ENCODE measurements around the gene SSB. TPM values are rescaled to one million over a fixed set of nuclear protein-coding genes. Genes with fewer than 3 reads are reported as not detected.

Gene SSB
- total and polyA plus RNA-seq, 2 of the 13 experiments (the other 11 are each of a cell fraction or from before 2014, with no cell fraction given): 109 to 208 TPM

DNA sequence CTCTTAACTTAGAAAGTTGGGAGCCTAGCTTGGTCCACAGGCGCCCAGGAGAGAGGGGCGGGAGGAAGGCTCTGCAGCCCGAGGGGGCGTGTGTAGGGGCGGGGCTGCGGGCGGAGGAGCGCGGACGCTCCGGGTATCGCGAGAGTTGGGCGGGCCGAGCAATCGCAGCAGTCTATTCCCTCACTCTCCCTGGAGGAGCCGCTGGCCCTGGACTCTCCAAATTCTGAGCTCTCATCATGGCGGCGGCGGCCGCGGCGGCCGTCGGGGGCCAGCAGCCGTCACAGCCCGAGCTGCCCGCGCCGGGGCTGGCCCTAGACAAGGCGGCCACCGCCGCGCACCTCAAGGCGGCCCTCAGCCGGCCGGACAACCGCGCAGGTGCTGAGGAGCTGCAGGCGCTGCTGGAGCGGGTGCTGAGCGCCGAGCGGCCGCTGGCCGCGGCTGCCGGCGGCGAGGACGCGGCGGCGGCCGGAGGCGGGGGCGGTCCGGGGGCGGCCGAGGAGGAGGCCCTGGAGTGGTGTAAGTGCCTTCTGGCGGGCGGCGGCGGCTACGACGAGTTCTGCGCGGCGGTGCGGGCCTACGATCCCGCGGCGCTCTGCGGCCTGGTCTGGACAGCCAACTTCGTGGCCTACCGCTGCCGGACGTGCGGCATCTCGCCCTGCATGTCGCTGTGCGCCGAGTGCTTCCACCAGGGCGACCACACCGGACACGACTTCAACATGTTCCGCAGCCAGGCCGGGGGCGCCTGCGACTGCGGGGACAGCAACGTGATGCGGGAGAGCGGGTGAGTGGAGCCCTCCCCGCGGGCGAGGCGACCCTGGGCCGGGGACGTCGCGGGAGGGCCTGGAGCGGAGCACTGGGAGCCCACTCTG, 28.8 kb downstream of the SSB start, which contains the start of gene UBR3 (continued):
- TF ChIP-seq, protein P1, sequence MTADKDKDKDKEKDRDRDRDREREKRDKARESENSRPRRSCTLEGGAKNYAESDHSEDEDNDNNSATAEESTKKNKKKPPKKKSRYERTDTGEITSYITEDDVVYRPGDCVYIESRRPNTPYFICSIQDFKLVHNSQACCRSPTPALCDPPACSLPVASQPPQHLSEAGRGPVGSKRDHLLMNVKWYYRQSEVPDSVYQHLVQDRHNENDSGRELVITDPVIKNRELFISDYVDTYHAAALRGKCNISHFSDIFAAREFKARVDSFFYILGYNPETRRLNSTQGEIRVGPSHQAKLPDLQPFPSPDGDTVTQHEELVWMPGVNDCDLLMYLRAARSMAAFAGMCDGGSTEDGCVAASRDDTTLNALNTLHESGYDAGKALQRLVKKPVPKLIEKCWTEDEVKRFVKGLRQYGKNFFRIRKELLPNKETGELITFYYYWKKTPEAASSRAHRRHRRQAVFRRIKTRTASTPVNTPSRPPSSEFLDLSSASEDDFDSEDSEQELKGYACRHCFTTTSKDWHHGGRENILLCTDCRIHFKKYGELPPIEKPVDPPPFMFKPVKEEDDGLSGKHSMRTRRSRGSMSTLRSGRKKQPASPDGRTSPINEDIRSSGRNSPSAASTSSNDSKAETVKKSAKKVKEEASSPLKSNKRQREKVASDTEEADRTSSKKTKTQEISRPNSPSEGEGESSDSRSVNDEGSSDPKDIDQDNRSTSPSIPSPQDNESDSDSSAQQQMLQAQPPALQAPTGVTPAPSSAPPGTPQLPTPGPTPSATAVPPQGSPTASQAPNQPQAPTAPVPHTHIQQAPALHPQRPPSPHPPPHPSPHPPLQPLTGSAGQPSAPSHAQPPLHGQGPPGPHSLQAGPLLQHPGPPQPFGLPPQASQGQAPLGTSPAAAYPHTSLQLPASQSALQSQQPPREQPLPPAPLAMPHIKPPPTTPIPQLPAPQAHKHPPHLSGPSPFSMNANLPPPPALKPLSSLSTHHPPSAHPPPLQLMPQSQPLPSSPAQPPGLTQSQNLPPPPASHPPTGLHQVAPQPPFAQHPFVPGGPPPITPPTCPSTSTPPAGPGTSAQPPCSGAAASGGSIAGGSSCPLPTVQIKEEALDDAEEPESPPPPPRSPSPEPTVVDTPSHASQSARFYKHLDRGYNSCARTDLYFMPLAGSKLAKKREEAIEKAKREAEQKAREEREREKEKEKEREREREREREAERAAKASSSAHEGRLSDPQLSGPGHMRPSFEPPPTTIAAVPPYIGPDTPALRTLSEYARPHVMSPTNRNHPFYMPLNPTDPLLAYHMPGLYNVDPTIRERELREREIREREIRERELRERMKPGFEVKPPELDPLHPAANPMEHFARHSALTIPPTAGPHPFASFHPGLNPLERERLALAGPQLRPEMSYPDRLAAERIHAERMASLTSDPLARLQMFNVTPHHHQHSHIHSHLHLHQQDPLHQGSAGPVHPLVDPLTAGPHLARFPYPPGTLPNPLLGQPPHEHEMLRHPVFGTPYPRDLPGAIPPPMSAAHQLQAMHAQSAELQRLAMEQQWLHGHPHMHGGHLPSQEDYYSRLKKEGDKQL (CRISPR knock-in tag; IDR thresholded peaks at IDR 0.05; ENCODE audit: low read depth): 0 out of 2 replicates have a peak, but pooled peaks have one; percentile 9
- TF ChIP-seq ZNF607 (CRISPR knock-in tag; IDR thresholded peaks at IDR 0.05; ENCODE audit: borderline replicate concordance) (no peak), ZNF160 (CRISPR knock-in tag; IDR thresholded peaks at IDR 0.05) (0 out of 2 replicates have a peak, but pooled peaks have one; percentile 41), ZFP1 (CRISPR knock-in tag; IDR thresholded peaks at IDR 0.05) (no peak), ATF7-NPFF (CRISPR knock-in tag; IDR thresholded peaks at IDR 0.05; ENCODE audit: low read depth) (peak; percentile 61), AGO2 (optimal IDR thresholded peaks at IDR 0.05; ENCODE audit: low read depth, low read length) (peak; percentile 54), ZNF550 (CRISPR knock-in tag; IDR thresholded peaks at IDR 0.05; ENCODE audit: borderline replicate concordance) (no peak), ZNF296 (CRISPR knock-in tag; conservative IDR thresholded peaks at IDR 0.05) (no peak), ZNF670 (CRISPR knock-in tag; IDR thresholded peaks at IDR 0.05; ENCODE audit: borderline replicate concordance) (no peak)
- TF ChIP-seq, protein P2, sequence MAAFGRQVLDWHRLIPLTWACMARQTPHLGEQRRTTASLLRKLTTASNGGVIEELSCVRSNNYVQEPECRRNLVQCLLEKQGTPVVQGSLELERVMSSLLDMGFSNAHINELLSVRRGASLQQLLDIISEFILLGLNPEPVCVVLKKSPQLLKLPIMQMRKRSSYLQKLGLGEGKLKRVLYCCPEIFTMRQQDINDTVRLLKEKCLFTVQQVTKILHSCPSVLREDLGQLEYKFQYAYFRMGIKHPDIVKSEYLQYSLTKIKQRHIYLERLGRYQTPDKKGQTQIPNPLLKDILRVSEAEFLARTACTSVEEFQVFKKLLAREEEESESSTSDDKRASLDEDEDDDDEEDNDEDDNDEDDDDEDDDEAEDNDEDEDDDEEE (CRISPR knock-in tag; IDR thresholded peaks at IDR 0.05): no peak
- TF ChIP-seq, protein P3, sequence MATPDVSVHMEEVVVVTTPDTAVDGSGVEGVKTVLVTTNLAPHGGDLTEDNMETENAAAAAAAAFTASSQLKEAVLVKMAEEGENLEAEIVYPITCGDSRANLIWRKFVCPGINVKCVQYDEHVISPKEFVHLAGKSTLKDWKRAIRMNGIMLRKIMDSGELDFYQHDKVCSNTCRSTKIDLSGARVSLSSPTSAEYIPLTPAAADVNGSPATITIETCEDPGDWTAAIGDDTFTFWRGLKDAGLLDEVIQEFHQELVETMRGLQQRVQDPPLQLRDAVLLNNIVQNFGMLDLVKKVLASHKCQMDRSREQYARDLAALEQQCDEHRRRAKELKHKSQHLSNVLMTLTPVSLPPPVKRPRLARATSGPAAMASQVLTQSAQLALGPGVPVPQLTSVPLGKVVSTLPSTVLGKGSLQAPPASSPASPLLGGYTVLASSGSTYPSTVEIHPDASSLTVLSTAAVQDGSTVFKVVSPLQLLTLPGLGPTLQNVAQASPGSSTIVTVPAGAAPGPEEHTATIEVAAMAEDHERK (CRISPR knock-in tag; IDR thresholded peaks at IDR 0.05; ENCODE audit: low read depth): no peak
- TF ChIP-seq, protein P4, sequence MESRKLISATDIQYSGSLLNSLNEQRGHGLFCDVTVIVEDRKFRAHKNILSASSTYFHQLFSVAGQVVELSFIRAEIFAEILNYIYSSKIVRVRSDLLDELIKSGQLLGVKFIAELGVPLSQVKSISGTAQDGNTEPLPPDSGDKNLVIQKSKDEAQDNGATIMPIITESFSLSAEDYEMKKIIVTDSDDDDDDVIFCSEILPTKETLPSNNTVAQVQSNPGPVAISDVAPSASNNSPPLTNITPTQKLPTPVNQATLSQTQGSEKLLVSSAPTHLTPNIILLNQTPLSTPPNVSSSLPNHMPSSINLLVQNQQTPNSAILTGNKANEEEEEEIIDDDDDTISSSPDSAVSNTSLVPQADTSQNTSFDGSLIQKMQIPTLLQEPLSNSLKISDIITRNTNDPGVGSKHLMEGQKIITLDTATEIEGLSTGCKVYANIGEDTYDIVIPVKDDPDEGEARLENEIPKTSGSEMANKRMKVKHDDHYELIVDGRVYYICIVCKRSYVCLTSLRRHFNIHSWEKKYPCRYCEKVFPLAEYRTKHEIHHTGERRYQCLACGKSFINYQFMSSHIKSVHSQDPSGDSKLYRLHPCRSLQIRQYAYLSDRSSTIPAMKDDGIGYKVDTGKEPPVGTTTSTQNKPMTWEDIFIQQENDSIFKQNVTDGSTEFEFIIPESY (CRISPR knock-in tag; IDR thresholded peaks at IDR 0.05): 0 out of 2 replicates have a peak, but pooled peaks have one; percentile 39
- TF ChIP-seq, protein P5, sequence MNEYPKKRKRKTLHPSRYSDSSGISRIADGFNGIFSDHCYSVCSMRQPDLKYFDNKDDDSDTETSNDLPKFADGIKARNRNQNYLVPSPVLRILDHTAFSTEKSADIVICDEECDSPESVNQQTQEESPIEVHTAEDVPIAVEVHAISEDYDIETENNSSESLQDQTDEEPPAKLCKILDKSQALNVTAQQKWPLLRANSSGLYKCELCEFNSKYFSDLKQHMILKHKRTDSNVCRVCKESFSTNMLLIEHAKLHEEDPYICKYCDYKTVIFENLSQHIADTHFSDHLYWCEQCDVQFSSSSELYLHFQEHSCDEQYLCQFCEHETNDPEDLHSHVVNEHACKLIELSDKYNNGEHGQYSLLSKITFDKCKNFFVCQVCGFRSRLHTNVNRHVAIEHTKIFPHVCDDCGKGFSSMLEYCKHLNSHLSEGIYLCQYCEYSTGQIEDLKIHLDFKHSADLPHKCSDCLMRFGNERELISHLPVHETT (CRISPR knock-in tag; conservative IDR thresholded peaks at IDR 0.05): no peak
- TF ChIP-seq, protein P6, sequence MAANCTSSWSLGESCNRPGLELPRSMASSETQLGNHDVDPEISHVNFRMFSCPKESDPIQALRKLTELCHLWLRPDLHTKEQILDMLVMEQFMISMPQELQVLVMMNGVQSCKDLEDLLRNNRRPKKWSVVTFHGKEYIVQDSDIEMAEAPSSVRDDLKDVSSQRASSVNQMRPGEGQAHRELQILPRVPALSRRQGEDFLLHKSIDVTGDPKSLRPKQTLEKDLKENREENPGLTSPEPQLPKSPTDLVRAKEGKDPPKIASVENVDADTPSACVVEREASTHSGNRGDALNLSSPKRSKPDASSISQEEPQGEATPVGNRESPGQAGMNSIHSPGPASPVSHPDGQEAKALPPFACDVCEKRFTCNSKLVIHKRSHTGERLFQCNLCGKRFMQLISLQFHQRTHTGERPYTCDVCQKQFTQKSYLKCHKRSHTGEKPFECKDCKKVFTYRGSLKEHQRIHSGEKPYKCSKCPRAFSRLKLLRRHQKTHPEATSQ (CRISPR knock-in tag; IDR thresholded peaks at IDR 0.05; ENCODE audit: borderline replicate concordance): 0 out of 2 replicates have a peak, but pooled peaks have one; percentile 58

All from HepG2 (cell line).